Fibroblast of the aortic adventitia (primary cell): Measurements from ENCODE around the gene RAD51B. TPM values are rescaled to one million over a fixed set of nuclear protein-coding genes. Genes with fewer than 3 reads are reported as not detected.

Source experiments
- DNase-seq: peaks from one replicate; pipeline ENCODE4 v3.0.0-alpha.2; 2010; ENCODE audit warnings: low read depth
- H3K4me3 ChIP-seq: 2 replicates; pipeline ENCODE4 v1.5.1; 2011; ENCODE audit warnings: low read depth, mild to moderate bottlenecking, control low read depth, low read length, moderate library complexity
- CTCF ChIP-seq: IDR thresholded peaks from 2 replicates; pipeline ENCODE4 v1.5.1; 2011; ENCODE audit warnings: mild to moderate bottlenecking, low read length, control low read depth, inconsistent platforms; ENCODE audit not compliant: insufficient read depth
- total RNA-seq: library from RNA; depleted of rRNA; stranded (reverse); fragments of >200 nt; gene quantifications from 2 replicates; pipeline ENCODE4 v1.2.3, GENCODE V29; 2012; ENCODE audit warnings: low replicate concordance

Gene RAD51B
- total RNA-seq, 1 donor = 28.7 TPM

DNA sequence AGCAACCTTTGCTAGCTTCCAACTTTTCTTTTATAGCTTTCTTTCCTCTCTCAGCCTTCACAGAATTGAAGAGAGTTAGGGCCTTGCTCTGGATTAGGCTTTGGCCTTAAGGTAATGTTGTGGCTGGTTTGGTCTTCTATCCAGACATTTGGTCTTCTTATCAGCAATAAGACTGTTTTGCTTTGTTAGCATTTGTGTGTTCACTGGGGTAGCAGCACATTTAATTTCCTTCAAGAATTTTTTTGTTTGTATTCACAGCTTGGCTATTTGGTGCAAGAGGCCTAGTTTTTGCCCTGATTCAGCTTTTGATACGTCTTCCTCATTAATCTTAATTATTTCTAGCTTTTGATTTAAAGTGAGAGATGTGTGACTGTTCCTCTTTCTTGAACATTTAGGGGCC is 130.8 kb downstream of the RAD51B start:
- DNase-seq = no peak
- H3K4me3 ChIP-seq = no peak overlapping the region
- no peak for TF ChIP-seq CTCF

- H3K4me3 ChIP-seq = no peak overlapping the region
- DNase-seq = peak; percentile 41
- TF ChIP-seq CTCF = no peak
Measured at GRCh38 chr14:67951529-67952135, 132.1 kb downstream of the RAD51B start.

- H3K4me3 ChIP-seq = no peak overlapping the region
- DNase-seq = no peak
- no peak for TF ChIP-seq CTCF
Measured at GRCh38 chr14:67952381-67952780, 132.8 kb downstream of the RAD51B start.

DNA sequence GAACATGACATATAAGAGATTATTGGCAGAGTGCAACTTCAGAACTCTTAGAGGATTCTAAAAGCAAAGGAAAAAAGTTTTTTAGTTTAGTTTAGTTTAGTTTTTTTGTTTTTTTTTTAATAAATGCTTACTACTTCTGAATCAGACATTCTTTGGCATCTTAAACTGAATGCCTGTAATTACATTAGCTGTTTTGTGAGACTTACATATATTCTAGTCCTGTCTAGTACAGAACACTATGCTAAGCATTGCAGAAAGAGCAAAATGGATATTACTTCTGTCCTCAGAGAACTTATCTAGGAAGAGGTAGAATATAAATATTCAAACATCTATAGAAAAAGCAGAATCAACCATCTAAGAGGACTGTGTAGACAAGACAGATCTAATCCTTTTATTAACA is 133.2 kb downstream of the RAD51B start:
- no peak overlapping the region for H3K4me3 ChIP-seq
- peak; percentile 23 for DNase-seq
- no peak for TF ChIP-seq CTCF

DNA sequence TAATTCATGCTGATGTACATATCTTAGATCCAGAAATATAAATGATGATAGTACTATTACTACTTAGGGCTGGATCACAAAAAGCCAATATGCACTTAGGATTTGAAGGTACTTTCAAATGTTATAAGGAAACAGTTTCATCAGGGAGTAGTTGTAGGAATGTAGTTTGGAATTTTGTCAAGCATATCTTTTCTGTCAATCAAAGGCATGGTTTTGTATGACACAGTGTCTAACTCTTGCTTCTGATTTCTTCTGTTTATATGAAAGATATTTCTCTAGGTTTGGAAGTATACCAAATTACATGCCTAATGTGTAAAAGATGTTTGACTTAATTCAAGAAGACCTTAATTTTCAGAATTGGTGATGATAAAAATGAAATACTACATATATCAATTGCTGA is 135.7 kb downstream of the RAD51B start:
- no peak overlapping the region for H3K4me3 ChIP-seq
- DNase-seq = no peak

GRCh38 chr14:67957946-67958345 is 138.4 kb downstream of the RAD51B start:
- no peak for DNase-seq
- no peak overlapping the region for H3K4me3 ChIP-seq
- TF ChIP-seq CTCF = no peak

More for the DNA sequence above, 135.7 kb downstream of the RAD51B start:
- no peak for TF ChIP-seq CTCF

GRCh38 chr14:67961676-67962075 is 142.1 kb downstream of the RAD51B start:
- H3K4me3 ChIP-seq = no peak overlapping the region
- TF ChIP-seq CTCF = no peak
- DNase-seq = no peak
